H1 (cell line): ENCODE results near the gene SLC6A19.

Source experiments
- CEBPB ChIP-seq: IDR thresholded peaks from 2 replicates; pipeline ENCODE4 v1.6.1; 2012; ENCODE audit warnings: low read depth, low read length
- CHD2 ChIP-seq: IDR thresholded peaks from 2 replicates; pipeline ENCODE4 v1.6.1; 2012; ENCODE audit warnings: low read length, improper control_type of control experiment
- EP300 ChIP-seq, 2 experiments: IDR thresholded peaks; 1 replicate in 1 of 2; 2 replicates in 1 of 2; pipeline ENCODE4 v1.6.1; 2011 to 2012; ENCODE audit warnings: low read depth in 2 of 2, low read length in 2 of 2, mild to moderate bottlenecking in 2 of 2, borderline replicate concordance in 1 of 2, inconsistent platforms in 1 of 2, moderate library complexity in 1 of 2
- KDM4A ChIP-seq: IDR thresholded peaks from one replicate; pipeline ENCODE4 v1.7.1; 2012; ENCODE audit warnings: low read depth, mild to moderate bottlenecking, moderate library complexity, low read length, inconsistent platforms; ENCODE audit not compliant: severe bottlenecking
- PHF8 ChIP-seq: fragments of 200-600 bp; sonication (generic); conservative IDR thresholded peaks from 2 replicates; pipeline ENCODE4 v1.7.1; 2012; ENCODE audit warnings: low read depth, mild to moderate bottlenecking, inconsistent platforms, low read length, moderate library complexity
- SRF ChIP-seq: IDR thresholded peaks from 2 replicates; pipeline ENCODE4 v1.6.1; 2011; ENCODE audit warnings: mild to moderate bottlenecking, low read depth, low read length, moderate library complexity
- TCF12 ChIP-seq: IDR thresholded peaks from 2 replicates; pipeline ENCODE4 v1.6.1; 2011; ENCODE audit warnings: low read depth, mild to moderate bottlenecking, low read length

DNA sequence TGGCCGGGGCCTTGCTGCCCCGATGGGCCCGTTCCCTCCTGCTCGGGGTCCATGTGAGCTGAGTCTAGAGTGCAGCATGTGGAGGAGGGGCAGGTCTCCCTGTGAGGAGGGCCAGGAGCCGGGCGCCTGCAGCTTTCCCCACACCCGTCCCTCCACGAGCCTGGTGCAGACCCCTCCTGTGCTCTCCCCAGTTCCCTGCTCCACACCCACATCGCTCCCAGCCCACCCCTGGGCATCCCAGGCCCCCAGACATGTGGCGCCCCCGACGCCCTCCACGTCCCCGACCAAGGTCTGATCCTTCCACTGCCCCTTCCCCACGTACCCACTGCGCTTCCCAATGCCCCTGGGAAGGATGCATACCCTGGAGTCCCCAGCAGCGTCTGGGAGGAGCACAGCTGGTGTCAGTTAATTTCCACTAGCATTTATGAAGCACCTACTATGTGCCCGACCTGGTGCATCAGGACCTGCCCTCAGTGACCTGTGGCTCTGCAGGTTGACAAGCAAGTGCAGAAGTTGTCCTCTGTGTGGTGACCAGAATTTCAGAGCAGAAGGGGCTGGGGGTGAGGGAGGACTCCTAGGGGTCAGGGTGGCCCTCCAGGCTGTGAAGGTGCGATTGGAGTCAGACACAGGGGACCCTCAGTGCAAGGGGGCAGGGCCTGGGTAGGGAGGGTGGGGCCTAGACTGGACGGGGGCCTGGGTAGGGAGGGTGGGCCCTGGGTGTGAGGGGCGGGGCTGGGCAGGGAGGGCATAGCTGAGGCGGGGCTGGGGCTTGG is 13.0 kb downstream of the SLC6A19 start:
- TF ChIP-seq TCF12 (no peak), CEBPB (no peak), CHD2 (no peak), PHF8 (no peak), SRF (no peak), KDM4A (no peak), EP300 (IDR thresholded peaks at IDR 0.05; ENCODE audit: borderline replicate concordance in 1 of 2, low read depth in 2 of 2, low read length in 2 of 2) (no peak)
